AG04450 (cell line): ENCODE data around the gene PRKG1. TPM values are rescaled to one million over a fixed set of nuclear protein-coding genes. Genes with fewer than 3 reads are reported as not detected.

Experiments used
- CTCF ChIA-PET: fragments of 300-600, 350-600 bp; formaldehyde crosslinking; extraction: SDS; loops from one replicate; lab custom pipeline; 2022; ENCODE audit warnings: antibody characterized with exemption, inconsistent platforms; lab: Charles Lee
- POLR2A ChIA-PET: fragments of 350-600 bp; formaldehyde crosslinking; extraction: SDS; loops from one replicate; lab custom pipeline; 2021; ENCODE audit warnings: antibody characterized with exemption, inconsistent platforms; lab: Yijun Ruan, JAX
- DNase-seq: peaks from one replicate; pipeline ENCODE4 v3.0.0-alpha.2; 2011; ENCODE audit warnings: low read depth, low spot score
- H3K27ac ChIP-seq: one replicate; pipeline ENCODE4 v1.5.1; 2012; ENCODE audit warnings: low read depth, low read length, control low read depth
- H3K27me3 ChIP-seq: one replicate; pipeline ENCODE4 v1.6.0; 2012; ENCODE audit warnings: low read length; ENCODE audit not compliant: control insufficient read depth, insufficient read depth
- H3K4me3 ChIP-seq: 2 replicates; pipeline ENCODE4 v1.5.1; 2011; ENCODE audit warnings: mild to moderate bottlenecking, low read depth, low read length, control low read depth
- H3K9me3 ChIP-seq: 2 replicates; pipeline ENCODE4 v1.5.1; 2012; ENCODE audit warnings: low read length; ENCODE audit not compliant: control insufficient read depth, insufficient read depth
- CTCF ChIP-seq: IDR thresholded peaks from 2 replicates; pipeline ENCODE4 v1.5.1; 2011; ENCODE audit warnings: low read depth, low read length, control low read depth, inconsistent platforms
- polyA plus RNA-seq: library from polyadenylated mRNA; depleted of rRNA; stranded (reverse); fragments of >200 nt; gene quantifications from 2 replicates; pipeline ENCODE4 v1.2.3, GENCODE V29; 2011

The PRKG1 gene
- polyA plus RNA-seq, 1 experiment, result 19.0 TPM

- no peak overlapping the region for H3K27ac ChIP-seq
- CTCF ChIA-PET, result no interaction called here
- no peak for TF ChIP-seq CTCF
- POLR2A ChIA-PET, result no interaction called here
- H3K9me3 ChIP-seq, result no peaks in the 10 kb centered on the region
- no peak overlapping the region for H3K4me3 ChIP-seq
- no peak for DNase-seq
- H3K27me3 ChIP-seq, result no peaks in the 10 kb centered on the region
These were observed 112.1 kb downstream of the PRKG1 start for GRCh38 chr10:51186361-51186760.

GRCh38 chr10:51188008-51188407, 113.7 kb downstream of the PRKG1 start:
- no peak for DNase-seq
- POLR2A ChIA-PET, result no interaction called here
- TF ChIP-seq CTCF, result no peak
- H3K9me3 ChIP-seq, result no peaks in the 10 kb centered on the region
- H3K4me3 ChIP-seq, result no peak overlapping the region
- CTCF ChIA-PET, result no interaction called here
- no peaks in the 10 kb centered on the region for H3K27me3 ChIP-seq
- no peak overlapping the region for H3K27ac ChIP-seq

- no peaks in the 10 kb centered on the region for H3K27me3 ChIP-seq
- no peak for TF ChIP-seq CTCF
- ChIA-PET CTCF (no interaction called here), POLR2A (no interaction called here)
- no peaks in the 10 kb centered on the region for H3K9me3 ChIP-seq
- DNase-seq, result no peak
- H3K27ac ChIP-seq, result no peak overlapping the region
- no peak overlapping the region for H3K4me3 ChIP-seq
These were observed 114.6 kb downstream of the PRKG1 start for GRCh38 chr10:51188866-51189265.

GRCh38 chr10:51196508-51197175, 122.4 kb downstream of the PRKG1 start:
- Histone ChIP-seq H3K4me3 (no peak overlapping the region), H3K27ac (no peak overlapping the region), H3K27me3 (no peaks in the 10 kb centered on the region), H3K9me3 (no peaks in the 10 kb centered on the region)
- ChIA-PET POLR2A (interaction anchor here (0.6 kb wide), 1 partner anchor 74 kb away, joined by 3 read pairs; no protein-coding TSS in a partner anchor), CTCF (no interaction called here)
- DNase-seq, result no peak
- no peak for TF ChIP-seq CTCF

- CTCF ChIA-PET, result interaction anchor here (1.1 kb wide), 1 partner anchor 135 kb away, joined by 3 read pairs; no protein-coding TSS in a partner anchor
- POLR2A ChIA-PET, result no interaction called here
- Histone ChIP-seq H3K27me3 (no peaks in the 10 kb centered on the region), H3K4me3 (no peak overlapping the region), H3K9me3 (no peaks in the 10 kb centered on the region), H3K27ac (no peak overlapping the region)
- TF ChIP-seq CTCF, result no peak
- no peak for DNase-seq
These were observed 123.9 kb downstream of the PRKG1 start for GRCh38 chr10:51198170-51198569.
